ENCODE data around the gene TNIK.

The TNIK gene

DNA sequence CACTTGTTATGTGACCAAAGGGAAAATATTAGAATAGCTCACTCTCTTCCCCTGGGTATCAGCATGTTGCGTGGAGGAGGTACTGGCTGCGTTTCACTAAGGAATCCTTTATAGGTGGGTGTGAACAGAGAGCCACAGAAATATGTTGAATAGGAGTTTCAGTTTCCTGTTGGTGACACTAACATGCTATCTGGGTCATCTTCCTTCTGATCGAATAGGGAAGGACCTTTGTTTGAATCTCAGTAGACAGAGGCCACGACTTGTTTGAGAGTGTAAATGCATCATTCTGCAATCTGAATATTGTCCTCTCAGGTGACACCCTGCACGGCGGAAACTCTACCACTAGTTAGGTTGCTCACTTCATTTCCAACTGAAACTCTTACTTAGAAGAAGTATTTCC is 275.8 kb downstream of the TNIK start:
- no peak for DNase-seq

DNA sequence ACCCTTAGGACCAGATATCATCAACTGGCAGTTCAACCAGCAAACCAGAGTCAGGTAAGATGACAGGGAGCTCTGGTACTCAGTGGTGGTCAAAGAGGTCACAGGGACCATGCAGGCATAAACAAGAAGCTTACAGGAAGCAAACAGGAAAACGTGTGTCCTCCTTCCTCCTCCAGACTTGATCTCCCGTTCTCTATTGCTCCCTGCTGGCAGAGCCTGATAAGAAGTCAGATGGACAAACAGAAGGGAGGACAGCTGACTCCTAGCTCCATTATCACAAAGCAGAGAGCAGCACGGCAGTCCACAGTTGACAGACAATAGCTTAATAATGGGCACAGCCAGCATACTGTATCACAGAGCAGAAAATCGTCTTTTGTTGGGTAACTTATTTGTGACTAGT is 277.2 kb downstream of the TNIK start:
- no peak for DNase-seq

DNA sequence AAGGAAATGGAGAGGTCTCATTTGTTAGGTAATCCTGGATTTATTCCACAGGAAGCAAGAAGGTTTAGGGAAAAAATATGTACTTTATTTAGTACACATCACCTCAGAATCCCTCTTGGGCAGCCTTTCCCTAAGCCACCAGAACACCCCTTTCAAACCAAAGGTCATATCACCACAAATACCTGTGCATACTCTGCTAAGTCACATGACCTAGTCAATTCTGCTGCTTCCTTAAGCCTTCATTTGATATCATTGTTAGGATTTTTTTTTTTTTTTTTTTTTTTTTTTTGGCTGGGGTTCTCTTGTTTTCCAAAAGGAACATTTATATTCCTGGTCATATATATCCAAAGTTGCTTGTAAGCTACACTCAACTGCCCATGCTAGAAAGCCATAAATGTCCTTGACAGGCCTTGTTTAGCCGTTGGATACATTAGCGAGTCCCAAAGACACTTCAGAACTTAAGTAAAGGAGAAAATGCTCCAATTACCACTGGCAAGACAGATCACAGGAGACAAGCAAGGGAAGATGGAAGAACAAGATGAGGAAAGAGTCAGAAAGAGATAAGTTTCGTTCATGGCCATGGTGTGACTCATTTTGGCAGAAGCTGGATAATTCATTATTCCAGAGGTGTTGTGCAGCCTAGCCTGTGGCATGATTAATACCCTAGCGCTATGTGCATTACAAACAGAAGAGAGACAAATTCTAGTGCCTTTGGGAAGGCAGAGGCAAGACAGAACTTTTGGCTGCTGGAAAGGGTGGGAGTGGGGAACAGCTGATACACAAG is 278.1 kb downstream of the TNIK start:
- DNase-seq: no peak

- DNase-seq: no peak
Observed at GRCh38 chr3:171178714-171179113, 281.5 kb downstream of the TNIK start.

DNA sequence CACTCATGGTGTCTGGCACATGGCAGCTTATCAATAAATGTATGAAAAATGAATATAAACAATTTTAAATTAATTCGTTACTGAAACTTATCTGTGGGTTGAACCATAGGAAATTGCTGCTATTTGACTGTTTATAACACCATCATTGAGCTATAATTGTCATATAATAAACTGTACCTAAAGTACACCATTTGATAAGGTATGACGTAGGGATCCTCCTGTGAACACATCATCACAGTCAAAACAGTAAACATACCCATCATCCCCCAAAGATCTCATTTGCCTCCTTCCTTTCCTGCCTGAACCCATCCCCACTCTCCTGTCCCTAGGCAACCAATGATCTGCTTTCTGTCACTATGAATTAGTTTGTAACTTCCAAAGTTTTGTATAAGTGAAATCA is 282.7 kb downstream of the TNIK start:
- no peak for DNase-seq

- no peak for DNase-seq
Observed at GRCh38 chr3:171177056-171177455, 283.1 kb downstream of the TNIK start.

DNA sequence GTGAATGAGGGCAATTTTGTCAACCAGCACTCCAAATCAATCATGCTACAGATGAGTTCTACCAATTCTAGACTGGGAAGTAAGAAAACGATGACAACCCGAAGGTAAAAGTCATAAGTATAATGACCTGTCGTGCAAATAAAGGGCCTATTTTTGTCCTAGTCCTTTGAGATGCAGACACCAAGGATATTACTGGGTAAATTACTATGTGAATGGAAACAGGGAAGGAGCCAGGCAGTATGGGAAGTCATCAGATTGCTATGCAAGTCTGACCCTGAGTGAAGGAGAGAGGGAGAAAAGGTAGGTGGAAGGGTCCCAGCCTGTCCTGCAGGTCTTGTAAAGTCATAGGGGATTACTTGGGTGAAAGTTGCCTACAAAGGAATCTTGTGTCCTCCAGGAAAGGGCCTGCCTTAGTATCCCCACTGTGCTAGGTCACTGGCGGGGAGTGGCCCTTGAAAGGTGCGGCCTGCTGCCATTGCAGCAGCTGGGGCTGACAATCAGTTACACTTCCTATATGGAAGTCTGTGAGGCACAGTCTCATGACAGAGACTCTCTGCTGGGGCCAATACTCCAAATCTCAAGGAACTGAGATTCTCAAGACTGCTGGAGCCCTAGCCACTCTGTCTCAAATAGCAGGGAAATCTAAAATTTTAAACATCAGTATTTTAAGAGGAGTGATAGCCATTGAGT is 283.8 kb downstream of the TNIK start:
- no peak for DNase-seq

GRCh38 chr3:171175741-171176234 is 284.4 kb downstream of the TNIK start:
- DNase-seq: no peak

DNA sequence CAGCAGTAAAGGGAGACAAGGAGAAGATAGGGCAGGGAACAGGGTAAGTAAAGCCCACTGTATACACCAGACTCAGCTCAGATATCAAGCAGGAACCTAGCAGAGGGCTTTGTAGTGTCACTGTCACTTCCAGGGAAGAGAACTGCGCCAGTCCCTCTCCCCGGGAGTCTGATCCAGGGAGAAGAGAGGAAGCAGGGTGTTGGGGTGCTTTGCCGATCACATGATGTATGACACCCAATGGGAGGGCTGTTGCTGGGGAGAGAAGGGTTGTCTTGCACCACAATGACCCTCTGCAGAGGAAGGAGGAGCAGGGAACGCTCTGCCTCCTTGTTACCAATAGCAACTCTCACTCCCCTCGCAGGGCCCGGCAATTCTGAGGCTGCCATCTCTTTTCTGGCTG is 286.5 kb downstream of the TNIK start:
- DNase-seq: no peak

DNA sequence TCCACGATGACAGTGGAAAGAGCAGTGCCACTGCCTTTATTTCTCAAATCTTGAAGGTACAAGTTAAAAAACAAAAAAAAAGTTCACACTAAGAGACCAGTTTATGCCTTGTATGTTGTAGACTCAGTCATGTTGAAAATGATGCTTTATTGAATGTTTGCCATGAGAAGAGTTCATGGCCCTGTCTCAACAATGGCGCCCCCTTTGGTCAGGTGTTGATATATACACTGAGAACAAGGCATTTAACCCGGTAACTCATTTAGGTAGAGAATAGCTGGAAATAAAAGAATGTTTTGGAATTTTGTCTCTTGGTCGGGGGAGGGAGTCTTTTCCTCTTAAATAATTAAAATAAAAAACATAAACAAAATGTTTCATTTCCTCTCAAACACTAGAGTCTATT is 288.1 kb downstream of the TNIK start:
- no peak for DNase-seq

DNA sequence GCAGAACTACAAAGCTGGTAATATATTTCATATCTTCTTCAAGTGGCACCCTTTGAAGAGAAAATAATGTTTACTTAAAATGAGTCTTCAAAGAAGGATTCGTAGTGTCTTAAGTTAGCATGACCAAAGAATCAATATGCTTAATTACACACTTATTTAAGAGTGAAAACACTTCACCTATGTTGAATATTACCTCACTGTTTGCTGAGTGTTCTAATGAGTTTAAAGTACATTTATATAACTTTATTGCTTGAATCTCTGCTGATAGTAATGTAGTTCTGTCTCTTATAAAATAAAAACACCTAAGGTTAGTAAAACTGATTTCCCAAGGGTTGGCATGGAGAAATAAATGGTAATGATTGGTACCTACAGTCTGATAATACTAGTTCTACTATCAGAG is 290.3 kb downstream of the TNIK start:
- no peak for DNase-seq

GRCh38 chr3:171169443-171169842 is 290.8 kb downstream of the TNIK start:
- no peak for DNase-seq

DNA sequence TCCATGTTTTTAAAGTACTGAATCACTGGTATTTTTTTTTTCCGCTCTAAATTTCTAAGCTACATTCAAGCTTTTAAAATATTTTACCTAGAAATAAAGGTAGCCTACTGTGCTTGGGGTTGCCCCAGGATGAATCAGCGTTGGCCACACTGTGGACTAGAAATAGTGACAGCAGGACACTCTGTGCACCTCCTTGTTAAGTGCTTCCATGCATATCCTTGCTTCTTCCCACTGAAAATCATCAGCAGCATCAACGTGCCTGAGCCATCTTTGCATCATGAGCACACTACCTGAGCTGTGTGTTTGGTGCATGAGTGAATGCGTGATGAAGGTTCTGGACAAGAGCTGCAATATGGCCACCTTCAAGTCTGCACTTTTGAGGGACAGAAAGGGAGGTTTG is 291.7 kb downstream of the TNIK start:
- no peak for DNase-seq

DNA sequence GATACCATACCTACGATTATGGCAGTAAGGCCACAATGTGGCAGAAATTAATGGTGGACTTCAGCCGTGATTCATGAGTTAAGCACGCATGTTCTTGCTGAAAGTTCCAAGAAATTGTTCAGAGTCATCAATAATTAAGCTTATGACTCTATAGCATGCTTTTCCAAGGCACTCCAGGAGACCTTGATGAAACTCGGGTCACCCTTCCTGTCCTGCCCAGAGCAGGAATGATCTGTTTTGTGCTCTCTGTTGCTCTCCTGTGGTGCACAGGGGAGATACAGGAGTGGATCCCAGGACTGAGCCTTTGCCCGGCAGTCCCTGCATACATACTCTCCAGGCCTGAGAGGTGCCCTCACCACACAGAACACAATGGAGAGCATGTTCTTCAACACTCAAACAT is 292.1 kb downstream of the TNIK start:
- DNase-seq: no peak

- DNase-seq: no peak
Observed at GRCh38 chr3:171165983-171166382, 294.2 kb downstream of the TNIK start.

- no peak for DNase-seq
Observed at GRCh38 chr3:171165499-171165921, 294.7 kb downstream of the TNIK start.

DNA sequence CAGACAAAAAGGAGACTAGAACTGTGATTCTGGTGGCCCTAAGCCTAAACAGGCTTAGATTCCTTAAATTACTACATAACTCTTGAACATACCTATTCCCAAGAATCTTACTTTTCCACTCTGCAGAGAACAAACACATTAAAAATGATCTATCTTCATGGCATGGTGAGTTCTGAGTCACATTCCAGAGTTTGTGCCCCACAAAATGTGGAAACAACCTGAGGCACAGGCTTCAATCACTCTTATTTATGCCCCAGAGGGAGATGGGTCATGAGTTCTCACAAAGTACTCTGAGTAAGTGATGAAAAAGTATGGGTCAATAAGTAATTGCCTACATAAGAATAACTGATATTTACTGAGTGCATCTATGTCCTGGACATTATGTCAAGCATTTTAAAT is 296.1 kb downstream of the TNIK start:
- no peak for DNase-seq

GRCh38 chr3:171163101-171164066 is 296.8 kb downstream of the TNIK start:
- DNase-seq: no peak

DNA sequence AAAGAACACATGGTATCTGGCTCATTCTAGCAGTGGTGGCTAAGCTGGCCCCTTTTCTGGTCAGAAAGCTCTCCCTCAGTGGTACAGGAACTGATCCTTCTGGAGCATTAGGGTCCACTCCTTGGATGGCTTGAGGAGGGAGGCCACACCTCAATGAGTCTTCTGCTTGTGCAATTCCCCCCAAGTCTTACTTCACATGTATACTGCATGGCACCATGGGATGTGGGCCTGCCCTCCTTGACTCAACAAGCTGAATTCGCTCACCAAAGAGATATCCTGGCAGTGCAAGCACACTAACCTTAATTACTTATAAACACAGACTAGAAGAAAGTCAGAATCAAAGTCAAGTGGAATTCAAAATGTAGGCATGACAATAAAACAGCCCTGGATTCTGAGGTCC is 299.9 kb downstream of the TNIK start:
- no peak for DNase-seq

DNA sequence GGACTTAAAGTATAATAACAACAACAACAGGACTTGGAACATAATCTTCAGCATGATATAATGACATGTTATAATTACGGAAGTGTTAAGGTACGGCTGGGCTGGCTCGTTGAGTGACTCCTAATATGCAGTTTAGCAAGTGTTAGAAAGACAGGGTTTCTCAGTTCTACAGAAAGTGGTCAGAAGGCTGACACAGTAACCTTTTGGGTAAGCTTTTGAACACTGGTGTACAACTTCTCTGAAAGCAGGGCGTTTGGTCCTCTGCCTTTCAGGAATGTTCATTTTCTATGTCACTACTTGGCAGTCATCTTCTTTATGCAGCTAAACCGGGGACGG is 300.4 kb downstream of the TNIK start:
- no peak for DNase-seq

GRCh38 chr3:171159024-171159821 is 301.0 kb downstream of the TNIK start:
- DNase-seq: no peak

DNA sequence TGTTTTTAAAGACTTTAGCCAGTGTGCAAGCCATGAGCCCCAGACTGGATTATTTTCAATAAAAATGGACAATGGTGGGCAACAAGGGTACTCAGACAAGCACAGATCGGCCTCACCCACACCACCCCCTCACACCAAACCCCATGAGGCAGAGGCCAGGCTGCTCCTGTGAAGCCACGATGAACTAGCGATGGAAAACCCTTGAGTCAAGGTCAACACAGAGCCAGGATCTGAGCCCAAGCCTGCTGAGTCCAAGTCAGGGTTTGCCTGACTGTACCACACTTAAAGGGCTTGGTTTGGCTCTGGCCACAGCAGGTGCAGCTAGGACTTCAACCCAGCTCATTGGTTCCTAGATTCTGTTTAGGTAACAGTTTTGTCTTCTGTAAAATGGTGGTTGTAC is 302.2 kb downstream of the TNIK start:
- no peak for DNase-seq

DNA sequence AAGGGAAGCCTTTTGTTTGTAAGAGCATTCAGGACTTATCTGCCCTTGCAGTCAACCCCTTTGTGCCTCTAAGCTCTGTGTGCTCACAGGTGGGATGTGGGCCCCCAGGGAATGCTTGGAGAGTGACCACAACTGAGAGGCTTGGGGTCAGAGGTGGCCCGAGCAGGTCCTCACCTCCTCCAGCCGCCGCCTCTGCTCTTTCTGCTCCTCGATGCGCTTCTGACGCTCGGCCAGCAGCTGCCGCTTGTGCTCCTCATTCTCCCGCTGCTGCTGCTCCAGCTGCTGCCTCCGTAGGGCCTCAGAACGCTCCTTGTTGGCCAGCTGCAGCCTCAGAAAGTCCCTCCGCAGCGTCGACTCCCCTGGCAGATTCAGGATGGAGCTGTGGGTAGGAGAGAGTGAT is 302.9 kb downstream of the TNIK start:
- no peak for DNase-seq
